ENCODE measurements around the gene VWA5B2. TPM values are rescaled to one million over a fixed set of nuclear protein-coding genes. Genes with fewer than 3 reads are reported as not detected.
"Not testable (repeated sequence)": the region's sequence is repeated elsewhere in the genome, so short reads cannot be mapped to it uniquely, and the experiment has no call there.

Gene VWA5B2
- total RNA-seq, 2 donors from 2014 or later, result not detected

DNA sequence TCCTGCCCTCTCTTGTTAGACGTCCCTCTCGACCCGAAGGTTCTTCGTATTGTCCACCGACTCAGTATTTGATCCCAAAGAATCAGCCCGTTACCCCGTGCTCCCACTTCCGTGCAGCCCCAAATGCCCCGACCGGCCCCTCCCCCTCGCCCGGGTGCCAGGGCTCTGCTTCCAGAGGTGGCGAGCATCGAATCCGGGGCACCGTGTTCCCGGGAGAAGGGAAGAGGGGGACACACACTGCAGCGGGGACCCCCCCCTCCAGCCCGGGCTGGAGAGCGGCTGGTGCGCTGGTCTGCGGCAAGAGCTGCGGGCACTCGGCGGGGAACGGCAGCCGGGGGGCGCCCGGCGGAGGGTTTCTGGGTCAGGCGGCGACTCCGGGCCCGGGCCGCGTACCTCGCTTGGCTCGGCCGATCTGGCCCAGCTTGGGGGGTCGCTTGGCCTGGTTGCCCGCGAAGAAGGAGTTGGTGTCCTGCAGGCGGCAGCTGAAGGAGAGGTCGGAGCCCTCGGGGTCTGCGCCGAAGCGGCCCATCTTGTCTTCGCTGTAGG lies 31.4 kb downstream of the VWA5B2 start:
- no peak for ATAC-seq
- no peak for DNase-seq
- intact Hi-C loops (cut with DNase I), result no loop called here

DNA sequence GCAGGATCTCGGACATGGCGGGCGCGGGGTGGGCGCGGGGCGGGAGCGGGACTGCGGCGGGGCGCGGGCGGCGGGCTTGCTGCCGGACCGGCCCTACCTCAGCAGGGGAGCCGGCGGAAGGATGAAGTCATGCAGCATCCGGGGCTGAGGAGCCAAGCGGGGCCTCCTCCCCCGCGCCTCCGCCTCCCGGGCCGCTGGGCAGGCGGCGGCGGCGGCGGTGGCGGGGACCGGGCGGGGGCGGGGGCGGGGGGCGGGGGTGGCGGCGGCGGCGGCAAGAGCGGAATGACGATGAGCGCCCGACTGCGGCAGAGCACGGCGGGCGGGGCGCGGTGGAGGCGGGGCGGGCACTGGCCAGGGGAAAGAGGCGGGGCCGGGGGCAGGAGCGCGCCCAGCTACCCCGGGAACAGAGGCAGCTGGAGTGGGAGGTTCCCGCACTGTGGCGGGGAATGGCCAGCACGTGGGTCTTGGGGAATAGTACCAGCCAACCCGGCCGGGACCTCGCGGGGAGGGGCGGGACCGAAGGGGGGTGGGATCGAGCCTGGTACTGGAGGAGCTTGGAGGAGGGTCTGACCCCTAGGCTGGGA lies 32.0 kb downstream of the VWA5B2 start, which contains the start of gene CAMK2N2:
Gene CAMK2N2 (minus strand): TSS at position 284 of the 584 bp plus-strand sequence. CDS start 268 bp downstream, at position 16.
- ATAC-seq, result peak; percentile 53 to 88
- DNase-seq, result peak; percentile 68
- intact Hi-C loops (cut with DNase I), result no loop called here

DNA sequence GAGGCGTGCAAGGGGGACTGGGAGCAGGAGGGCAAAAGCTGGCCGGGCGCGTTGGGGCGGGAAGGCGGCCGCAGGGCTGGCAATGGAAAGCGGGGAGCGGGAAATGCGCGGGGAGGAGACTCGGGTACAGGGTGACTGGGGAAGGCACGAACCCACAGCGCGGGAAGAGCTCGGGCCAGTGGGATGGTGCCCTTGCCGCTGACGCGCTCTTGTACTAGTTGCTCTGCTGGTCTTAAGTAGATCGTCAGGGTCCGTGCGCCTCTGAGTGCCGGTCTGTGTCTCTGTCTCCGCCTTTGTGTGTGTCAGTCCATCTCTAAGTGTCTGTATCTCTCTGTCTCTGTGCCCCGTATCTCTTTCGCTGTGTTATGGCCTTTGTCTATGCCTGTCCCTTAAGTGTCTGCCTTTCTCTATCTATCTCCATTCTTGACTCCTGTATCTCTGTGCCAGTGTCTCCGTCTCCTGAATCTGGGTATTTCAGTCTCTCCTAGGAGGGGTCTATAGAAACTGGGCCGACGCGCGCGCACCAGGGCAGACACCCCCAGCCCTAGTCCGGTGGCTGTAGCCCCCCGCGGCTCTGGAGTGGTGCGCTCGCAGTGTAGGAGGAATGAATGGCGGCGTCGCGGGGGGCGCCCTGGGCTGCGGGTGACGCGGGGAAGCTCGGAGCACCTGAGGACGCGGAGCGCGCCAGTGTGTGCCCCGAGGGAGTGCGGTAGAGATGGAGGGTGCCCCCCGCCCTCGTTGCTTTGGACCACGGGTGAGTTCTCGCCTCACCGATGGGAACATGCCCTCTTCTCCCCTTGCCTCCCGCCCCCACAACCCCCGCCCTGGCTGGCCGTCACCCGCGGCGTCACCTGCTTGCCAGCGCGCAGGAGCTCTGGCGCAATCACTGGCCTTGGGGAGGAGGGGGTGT lies 32.7 kb downstream of the VWA5B2 start:
- no peak for DNase-seq
- intact Hi-C loops (cut with DNase I), result no loop called here
- peak in 1 of 2 donors; percentile 25 for ATAC-seq

DNA sequence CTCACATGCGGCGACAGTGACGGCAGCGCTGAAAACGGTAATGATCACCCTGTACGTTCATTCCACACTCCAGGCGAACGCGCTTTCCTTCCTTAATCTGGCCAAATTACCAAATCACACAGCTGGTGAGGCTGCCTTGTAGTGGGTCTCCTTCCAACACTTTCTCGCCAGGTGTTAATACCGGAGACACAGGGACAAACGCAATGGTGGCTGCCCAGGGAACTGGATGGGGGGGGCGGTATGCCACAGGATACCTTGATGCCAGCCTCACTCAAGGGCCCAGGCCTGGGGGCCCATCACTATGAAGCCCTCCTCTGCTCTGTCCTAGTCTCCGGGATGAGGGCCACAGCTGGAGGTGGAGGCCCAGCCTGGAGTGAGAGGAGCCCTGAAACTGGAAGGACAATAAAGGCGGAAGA lies 33.4 kb downstream of the VWA5B2 start:
- intact Hi-C loops (cut with DNase I), result no loop called here
- DNase-seq (no peak), ATAC-seq (no peak)

DNA sequence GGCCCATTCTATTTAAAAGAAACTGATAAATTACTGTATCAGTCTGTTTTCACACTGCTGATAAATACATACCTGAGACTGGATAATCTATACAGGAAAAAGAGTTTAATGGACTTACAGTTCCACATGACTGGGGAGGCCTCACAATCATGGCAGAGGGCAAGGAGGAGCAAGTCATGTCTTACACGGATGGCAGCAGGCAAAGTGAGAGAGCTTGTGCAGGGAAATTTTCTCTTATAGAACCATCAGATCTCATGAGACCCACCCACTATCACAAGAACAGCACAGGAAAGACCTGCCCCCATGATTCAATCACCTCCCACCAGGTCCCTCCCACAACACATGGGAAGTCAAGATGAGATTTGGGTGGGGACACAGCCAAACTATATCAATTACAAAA lies 37.9 kb downstream of the VWA5B2 start:
- DNase-seq; ATAC-seq; intact Hi-C loops (cut with DNase I): not testable (repeated sequence)

DNA sequence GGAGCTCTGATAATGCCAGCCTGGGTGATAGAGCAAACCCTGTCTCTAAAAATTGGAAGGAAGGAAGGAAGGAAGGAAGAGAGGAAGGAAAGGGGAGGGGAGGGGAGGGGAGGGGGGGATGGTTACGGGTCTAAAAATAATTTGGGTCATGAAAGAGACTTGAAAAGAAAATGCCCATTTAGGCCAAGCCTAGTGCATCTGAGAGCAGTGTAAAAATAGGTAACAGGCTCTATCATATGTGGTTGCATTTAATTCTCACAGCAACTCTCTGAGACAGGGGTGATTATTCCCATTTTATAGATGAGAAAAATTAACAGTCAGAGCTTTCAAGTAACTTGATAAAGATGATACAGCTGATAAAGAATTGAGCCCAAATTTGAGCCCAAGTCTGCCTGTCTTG lies 42.9 kb downstream of the VWA5B2 start:
- ATAC-seq, result no peak
- DNase-seq, result no peak
- intact Hi-C loops (cut with DNase I), result no loop called here

DNA sequence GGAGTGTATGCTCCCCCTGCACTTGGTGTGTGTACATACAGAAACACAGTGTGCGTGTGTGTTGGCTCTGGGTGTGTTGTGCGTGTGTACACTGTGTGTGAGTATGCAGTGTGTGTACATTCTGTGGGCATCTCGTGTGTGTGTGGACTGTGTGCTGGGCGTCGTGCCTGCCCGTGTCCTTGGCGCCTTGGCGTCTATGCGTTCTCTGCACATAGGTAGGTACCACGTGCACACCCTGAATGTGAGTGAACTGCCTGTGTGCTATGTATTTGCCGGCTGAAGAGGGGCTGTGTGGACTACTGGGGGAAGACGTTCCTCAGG lies 46.0 kb downstream of the VWA5B2 start:
- intact Hi-C loops (cut with DNase I), result no loop called here
- no peak for DNase-seq
- ATAC-seq, result no peak

DNA sequence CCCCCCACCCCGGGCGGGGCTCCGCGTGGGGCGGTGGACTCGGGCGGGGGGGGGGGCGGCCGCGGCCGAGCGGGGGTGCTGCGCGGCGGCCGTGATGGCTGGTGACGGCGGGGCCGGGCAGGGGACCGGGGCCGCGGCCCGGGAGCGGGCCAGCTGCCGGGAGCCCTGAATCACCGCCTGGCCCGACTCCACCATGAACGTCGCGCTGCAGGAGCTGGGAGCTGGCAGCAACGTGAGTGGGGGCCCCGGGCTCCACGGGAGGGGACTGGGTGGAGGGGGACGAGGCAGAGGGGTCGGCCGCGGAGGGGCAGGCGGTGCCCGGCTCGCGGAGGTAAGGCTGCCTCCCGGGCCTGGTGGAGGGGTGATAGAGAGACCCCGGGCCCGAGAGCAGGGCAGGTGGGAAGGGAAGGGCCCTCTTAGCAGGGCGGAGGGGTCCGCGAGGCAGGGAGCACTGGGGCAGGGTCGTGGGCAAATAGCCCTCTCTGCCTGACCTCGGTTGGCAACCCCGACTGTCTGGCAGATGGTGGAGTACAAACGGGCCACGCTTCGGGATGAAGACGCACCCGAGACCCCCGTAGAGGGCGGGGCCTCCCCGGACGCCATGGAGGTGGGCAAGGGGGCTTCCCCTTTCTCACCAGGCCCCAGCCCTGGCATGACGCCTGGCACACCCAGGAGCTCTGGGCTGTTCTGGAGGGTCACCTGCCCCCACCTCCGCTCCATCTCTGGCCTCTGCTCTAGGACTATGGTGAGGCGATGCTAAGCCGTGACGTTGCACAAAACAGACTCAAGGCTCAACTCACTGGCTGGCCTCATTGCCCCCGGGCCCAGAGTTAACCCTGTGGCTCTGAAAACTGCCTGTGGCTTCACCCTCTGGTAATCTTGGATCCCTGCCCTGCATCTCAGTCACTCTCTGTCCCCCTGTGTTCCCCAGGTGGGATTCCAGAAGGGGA lies 46.9 kb downstream of the VWA5B2 start, which contains the start of gene ECE2:
Gene ECE2 (plus strand): TSS at position 62 of the 950 bp plus-strand sequence. CDS start 132 bp downstream, at position 194.
- ATAC-seq, result peak; percentile 63 to 70
- intact Hi-C loops (cut with DNase I), result no loop called here

DNA sequence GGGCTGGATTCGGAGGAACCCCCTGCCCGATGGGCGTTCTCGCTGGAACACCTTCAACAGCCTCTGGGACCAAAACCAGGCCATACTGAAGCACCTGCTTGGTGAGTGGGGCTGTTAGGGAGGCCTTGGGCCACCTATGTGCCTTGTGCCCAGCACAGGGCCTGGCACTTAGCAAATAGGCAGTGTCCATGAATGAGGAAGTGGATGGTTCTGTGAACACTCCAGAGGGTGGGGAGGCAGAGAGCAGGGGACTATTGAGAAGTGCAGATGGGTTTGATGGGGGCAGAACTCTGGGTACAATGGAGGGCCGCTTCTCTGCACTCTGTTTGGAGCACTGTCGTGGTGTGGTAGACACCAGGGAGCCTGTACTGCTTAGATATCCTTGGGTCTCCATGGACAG lies 48.0 kb downstream of the VWA5B2 start:
- DNase-seq, result no peak
- intact Hi-C loops (cut with DNase I), result no loop called here
- no peak for ATAC-seq

More for the DNA sequence above, 46.9 kb downstream of the VWA5B2 start, which contains the start of gene ECE2:
- DNase-seq, result peak; percentile 43

DNA sequence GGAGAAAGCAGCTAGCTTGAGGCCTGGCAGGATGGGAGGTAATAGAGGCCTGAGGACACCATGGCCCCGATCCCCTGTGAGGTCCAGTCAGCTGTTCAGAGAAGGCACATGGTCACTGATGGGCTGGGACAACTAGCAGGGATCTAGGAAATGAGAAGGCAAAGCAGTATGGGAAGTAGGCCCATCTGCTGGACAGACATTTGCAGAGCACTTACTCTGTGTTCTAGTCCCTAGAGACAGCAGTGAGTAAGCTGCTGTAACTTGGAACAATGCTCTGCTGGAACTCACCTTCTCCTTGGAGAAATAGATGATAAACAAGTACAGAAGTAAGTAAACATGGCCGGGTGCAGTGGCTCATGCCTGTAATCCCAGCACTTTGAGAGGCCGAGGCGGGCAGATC lies 53.6 kb downstream of the VWA5B2 start:
- DNase-seq, result no peak
- intact Hi-C loops (cut with DNase I), result no loop called here
- no peak for ATAC-seq

DNA sequence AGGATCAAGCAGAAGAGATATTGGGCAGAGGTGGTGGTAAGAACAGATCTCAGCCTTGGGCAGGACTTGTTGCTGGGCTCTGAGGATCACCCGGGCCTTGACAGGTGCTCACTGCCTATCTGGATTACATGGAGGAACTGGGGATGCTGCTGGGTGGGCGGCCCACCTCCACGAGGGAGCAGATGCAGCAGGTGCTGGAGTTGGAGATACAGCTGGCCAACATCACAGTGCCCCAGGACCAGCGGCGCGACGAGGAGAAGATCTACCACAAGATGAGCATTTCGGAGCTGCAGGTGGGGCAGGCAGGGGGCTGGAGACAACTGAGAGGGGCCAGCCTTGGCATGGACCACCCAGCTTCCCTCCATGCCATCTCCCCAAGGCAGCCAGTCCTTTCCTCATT lies 54.3 kb downstream of the VWA5B2 start:
- intact Hi-C loops (cut with DNase I), result no loop called here
- DNase-seq (no peak), ATAC-seq (no peak)

DNA sequence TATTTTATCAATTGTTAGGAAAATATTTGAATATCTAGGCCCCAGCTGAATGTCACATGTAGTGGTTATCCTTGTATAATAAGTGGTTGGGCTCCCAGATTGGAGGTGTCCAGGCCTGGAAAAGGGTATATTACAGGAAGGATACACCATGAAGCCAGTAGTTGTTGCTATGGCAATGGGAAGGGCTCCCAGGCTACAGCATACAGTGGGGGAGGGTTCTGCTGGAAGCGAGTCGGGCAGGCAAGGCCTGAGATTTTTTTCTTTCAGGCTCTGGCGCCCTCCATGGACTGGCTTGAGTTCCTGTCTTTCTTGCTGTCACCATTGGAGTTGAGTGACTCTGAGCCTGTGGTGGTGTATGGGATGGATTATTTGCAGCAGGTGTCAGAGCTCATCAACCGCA lies 55.3 kb downstream of the VWA5B2 start:
- intact Hi-C loops (cut with DNase I), result loop anchor here in 1 of 2 donors (5.0 kb wide), 1 partner anchor 387 kb away; no protein-coding TSS in a partner anchor
- peak; percentile 69 to 78 for ATAC-seq
- DNase-seq, result peak; percentile 72

DNA sequence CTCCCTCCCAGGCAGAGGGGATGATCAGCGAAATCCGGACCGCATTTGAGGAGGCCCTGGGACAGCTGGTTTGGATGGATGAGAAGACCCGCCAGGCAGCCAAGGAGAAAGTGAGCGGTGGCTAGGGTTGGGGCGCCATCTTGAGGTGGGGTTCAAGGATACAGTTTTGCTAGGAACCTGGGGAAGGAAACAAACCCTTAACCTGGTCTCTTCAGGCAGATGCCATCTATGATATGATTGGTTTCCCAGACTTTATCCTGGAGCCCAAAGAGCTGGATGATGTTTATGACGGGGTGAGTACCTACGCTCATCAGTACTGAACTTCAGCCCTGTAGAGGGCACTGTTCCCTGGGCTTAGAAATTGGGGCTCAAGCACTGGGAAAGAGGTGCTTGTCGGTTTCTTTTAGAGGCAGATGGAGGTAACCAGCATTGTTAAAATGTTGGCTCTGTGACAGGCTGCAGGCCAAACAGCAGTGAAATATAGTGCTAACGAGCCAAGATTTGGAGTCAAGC lies 60.1 kb downstream of the VWA5B2 start:
- intact Hi-C loops (cut with DNase I), result loop anchor here in 1 of 2 donors (5.0 kb wide), 1 partner anchor 392 kb away; no protein-coding TSS in a partner anchor
- ATAC-seq (peak; percentile 21 to 52), DNase-seq (peak; percentile 42)

DNA sequence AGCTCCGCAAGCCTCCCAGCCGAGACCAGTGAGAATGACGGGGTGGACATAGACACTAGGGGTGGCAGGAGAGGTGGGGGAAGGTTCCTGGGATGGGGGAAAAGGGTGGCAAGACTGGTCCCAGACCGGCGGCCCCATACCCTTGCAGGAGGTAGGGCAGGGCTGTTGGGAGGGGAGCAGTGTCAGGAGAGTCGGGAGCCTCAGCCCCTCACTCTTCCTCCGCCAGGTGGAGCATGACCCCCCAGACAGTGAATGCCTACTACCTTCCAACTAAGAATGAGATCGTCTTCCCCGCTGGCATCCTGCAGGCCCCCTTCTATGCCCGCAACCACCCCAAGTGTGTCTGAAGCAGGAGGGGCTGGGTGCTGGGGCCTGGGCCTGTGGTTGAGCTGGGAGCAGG lies 60.9 kb downstream of the VWA5B2 start:
- intact Hi-C loops (cut with DNase I), result no loop called here
- ATAC-seq (no peak), DNase-seq (no peak)

DNA sequence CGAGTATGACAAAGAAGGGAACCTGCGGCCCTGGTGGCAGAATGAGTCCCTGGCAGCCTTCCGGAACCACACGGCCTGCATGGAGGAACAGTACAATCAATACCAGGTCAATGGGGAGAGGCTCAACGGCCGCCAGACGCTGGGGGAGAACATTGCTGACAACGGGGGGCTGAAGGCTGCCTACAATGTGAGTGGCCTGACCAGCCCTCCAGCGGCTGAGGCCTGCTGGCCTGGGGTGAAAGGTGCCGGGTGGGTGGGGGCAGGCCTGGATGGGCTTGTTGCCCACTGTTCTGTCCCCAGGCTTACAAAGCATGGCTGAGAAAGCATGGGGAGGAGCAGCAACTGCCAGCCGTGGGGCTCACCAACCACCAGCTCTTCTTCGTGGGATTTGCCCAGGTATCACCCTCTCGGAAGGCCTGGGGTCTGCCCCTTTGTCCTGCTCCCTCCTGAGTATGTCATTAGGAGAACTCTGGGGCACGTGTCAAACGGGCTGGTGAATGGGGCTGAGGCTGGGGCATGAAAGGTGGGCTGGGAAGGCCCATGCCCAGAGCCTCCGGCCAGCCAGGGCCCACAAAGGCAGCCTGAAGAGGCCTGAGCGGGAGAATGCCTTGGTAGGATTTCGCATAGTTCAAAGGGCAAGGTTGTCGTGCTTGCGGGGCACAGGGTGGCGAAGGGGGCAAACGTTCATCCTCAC lies 61.8 kb downstream of the VWA5B2 start:
- intact Hi-C loops (cut with DNase I), result no loop called here
- DNase-seq (no peak), ATAC-seq (no peak)
